Forelimb muscle (tissue), 1 donor: ENCODE results near the gene FADS1. TPM values are rescaled to one million over a fixed set of nuclear protein-coding genes. Genes with fewer than 3 reads are reported as not detected.

Experiments used
- DNase-seq: peaks from one replicate; pipeline ENCODE4 v3.0.0-alpha.2; 2013; ENCODE audit warnings: low read depth
- polyA plus RNA-seq: library from polyadenylated mRNA; unstranded; fragments of 120-200 nt; gene quantifications from one replicate; pipeline ENCODE4 v1.2.1, GENCODE V29; 2013; ENCODE audit not compliant: insufficient read length

FADS1 gene
- 16.6 TPM for polyA plus RNA-seq

- DNase-seq, result no peak
Observed at GRCh38 chr11:61816736-61817455, at the start of gene FADS1. FADS1 (minus strand) TSS chr11:61817003; CDS start chr11:61816929, 74 bp downstream.

GRCh38 chr11:61866231-61866957 is 49.6 kb upstream of the FADS1 start:
- no peak for DNase-seq

- no peak for DNase-seq
Observed at GRCh38 chr11:61864814-61865775, 48.3 kb upstream of the FADS1 start.

GRCh38 chr11:61863548-61864081 is 46.8 kb upstream of the FADS1 start:
- DNase-seq, result no peak

GRCh38 chr11:61862714-61863547 is 46.1 kb upstream of the FADS1 start:
- DNase-seq, result no peak

- DNase-seq, result no peak
Observed at GRCh38 chr11:61861634-61862033, 44.8 kb upstream of the FADS1 start.

GRCh38 chr11:61860054-61860903 is 43.5 kb upstream of the FADS1 start:
- DNase-seq, result no peak

- DNase-seq, result no peak
Observed at GRCh38 chr11:61855939-61856680, 39.3 kb upstream of the FADS1 start.

GRCh38 chr11:61854966-61855714 is 38.3 kb upstream of the FADS1 start:
- no peak for DNase-seq

- DNase-seq, result no peak
Observed at GRCh38 chr11:61854206-61854895, 37.5 kb upstream of the FADS1 start.

- no peak for DNase-seq
Observed at GRCh38 chr11:61853698-61854169, 36.9 kb upstream of the FADS1 start.

- no peak for DNase-seq
Observed at GRCh38 chr11:61851900-61852295, 35.1 kb upstream of the FADS1 start.

GRCh38 chr11:61851113-61851899 is 34.5 kb upstream of the FADS1 start:
- no peak for DNase-seq

- no peak for DNase-seq
Observed at GRCh38 chr11:61850687-61851086, 33.9 kb upstream of the FADS1 start.

GRCh38 chr11:61848631-61849030 is 31.8 kb upstream of the FADS1 start:
- no peak for DNase-seq

GRCh38 chr11:61847914-61848581 is 31.2 kb upstream of the FADS1 start:
- DNase-seq, result no peak
